LNCaP clone FGC (cell line): Measurements from ENCODE around the gene MAP3K14.

Experiments
- DNase-seq: peaks from one replicate; pipeline ENCODE4 v3.0.0-alpha.2; 2011; ENCODE audit warnings: low read depth
- H3K4me3 ChIP-seq: 2 replicates; pipeline ENCODE4 v1.5.1; 2011; ENCODE audit warnings: mild to moderate bottlenecking, low read depth, low read length, control low read depth
- TF ChIP-seq, protein P1 (sequence below): IDR thresholded peaks from 2 replicates; pipeline ENCODE4 v1.5.1; 2012; ENCODE audit warnings: mild to moderate bottlenecking; ENCODE audit not compliant: control insufficient read depth, insufficient read depth; ENCODE audit errors: extremely low read depth

The MAP3K14 gene

DNA sequence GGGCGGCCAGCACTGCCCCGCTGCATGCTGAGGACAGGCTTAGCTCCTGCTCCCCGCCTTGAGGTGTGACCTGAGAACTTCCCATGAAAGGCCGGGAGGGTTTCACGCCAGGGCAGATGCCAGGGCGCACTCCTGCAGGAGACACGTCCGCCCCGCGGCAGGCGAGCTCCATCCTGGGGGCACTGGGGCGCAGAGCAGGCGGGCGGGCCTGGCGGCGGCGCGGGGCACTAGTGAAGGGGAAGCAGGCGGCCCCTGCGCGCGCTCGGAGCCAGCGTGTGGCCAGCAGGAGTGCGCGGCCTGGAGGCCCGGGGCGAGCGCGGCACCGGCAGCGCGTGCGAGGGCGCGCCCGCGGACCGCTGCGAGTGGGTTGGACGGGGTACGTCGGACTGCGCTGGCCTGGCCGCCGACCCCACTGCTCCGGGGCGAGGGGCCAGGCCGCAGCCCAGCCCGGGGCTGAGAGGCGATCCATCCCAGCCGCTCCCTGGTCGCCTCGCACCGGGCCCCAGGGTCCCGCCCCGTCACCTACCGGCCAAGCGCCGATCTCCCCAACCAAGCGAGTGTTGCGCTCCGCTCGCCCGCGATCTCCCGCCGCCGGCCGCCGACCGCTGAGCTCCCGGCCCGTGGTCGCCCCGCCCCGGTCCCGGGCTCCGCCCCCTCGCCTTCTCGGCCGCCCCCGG lies at the start of gene MAP3K14:
Gene MAP3K14, minus strand, starts transcription at position 587 of the 677 bp plus-strand sequence. CDS start 26,275 bp downstream, outside the sequence.
- no peak for DNase-seq
- TF ChIP-seq, protein P1, sequence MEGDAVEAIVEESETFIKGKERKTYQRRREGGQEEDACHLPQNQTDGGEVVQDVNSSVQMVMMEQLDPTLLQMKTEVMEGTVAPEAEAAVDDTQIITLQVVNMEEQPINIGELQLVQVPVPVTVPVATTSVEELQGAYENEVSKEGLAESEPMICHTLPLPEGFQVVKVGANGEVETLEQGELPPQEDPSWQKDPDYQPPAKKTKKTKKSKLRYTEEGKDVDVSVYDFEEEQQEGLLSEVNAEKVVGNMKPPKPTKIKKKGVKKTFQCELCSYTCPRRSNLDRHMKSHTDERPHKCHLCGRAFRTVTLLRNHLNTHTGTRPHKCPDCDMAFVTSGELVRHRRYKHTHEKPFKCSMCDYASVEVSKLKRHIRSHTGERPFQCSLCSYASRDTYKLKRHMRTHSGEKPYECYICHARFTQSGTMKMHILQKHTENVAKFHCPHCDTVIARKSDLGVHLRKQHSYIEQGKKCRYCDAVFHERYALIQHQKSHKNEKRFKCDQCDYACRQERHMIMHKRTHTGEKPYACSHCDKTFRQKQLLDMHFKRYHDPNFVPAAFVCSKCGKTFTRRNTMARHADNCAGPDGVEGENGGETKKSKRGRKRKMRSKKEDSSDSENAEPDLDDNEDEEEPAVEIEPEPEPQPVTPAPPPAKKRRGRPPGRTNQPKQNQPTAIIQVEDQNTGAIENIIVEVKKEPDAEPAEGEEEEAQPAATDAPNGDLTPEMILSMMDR = peak; percentile 17; the same call in 1 of the 2 replicates
- peak within 1 kb of the TSS; percentile 79 for H3K4me3 ChIP-seq

DNA sequence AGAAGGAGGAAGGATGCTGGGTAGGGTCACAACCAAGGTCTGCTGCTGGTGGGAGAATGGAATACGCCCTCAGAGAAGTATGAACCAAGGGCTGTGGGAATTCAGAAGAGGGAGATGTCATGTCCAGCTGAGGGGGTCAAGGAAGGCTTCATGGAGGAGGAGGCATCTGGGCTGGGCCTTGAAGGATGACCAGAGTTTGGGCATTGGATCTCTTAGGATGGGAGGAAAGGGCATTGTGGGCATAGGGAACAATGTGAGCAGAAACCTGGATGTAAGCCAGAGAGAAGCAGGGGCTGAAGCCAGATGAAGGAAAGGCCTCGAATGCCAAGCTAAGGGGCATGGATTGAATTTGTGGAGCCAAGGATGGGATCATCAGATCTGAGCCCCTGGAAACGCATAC lies 49.2 kb upstream of the MAP3K14 start:
- TF ChIP-seq, protein P1 = no peak
- DNase-seq = no peak
- no peak overlapping the region for H3K4me3 ChIP-seq

DNA sequence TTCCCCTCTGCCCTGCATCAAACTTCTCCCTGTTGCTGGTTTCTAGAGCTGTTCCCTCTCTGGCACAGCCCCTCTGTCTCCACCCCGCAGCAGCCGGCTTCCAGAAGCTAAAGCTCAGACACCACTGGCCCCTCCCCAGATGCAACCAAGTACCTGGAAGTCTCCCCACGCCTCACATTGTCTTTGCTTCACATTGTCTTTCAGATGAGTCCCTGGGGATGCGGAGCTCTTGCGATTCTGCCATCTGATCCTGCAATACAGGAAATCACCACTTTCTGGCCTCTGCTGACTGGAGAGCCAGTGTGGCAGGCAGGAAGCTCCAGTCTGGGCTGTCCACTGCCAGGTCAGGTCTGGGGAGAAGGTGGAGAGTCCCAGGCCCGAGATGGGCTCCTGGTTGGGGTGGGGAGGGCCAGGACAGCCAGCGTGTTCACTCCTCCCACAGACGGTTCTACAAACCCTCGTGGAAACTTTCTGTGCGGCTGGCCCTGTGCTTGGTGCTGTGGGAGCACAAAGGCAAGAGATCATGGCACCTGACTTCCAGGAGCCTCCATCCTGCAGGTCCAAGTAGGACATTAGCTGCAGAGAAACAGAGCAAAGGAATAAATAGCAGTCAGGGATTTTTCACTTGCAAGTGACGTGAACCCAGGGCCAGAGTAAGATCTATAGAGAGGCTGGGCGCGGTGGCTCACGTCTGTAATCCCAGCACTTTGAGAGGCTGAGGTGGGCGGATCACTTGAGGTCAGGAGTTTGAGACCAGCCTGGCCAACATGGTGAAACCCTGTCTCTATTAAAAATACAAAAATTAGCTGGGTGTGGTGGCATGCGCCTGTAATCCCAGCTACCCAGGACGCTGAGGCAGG lies 47.9 kb upstream of the MAP3K14 start:
- TF ChIP-seq, protein P1 = no peak
- H3K4me3 ChIP-seq = no peak overlapping the region
- DNase-seq = no peak

DNA sequence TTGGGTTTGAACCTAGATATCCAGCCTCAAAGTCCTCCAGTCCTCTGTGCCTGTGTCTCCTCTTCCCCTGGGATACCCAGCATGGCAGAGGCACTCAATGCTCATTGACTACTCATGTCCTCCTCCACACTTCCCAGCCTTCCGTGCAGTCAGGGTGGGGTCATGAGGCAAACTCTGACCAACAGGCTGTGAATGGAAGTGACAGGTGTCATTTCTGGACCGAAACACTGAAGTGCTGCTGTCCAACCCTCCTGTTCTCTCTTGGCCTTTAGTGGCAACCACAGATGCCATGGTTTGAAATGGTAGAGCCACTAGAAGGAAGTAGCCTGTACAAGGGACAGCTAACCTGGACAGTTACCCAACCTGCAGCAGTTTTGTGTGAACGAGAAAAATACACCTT lies 46.7 kb upstream of the MAP3K14 start:
- DNase-seq = no peak
- H3K4me3 ChIP-seq = no peak overlapping the region
- TF ChIP-seq, protein P1 = no peak

DNA sequence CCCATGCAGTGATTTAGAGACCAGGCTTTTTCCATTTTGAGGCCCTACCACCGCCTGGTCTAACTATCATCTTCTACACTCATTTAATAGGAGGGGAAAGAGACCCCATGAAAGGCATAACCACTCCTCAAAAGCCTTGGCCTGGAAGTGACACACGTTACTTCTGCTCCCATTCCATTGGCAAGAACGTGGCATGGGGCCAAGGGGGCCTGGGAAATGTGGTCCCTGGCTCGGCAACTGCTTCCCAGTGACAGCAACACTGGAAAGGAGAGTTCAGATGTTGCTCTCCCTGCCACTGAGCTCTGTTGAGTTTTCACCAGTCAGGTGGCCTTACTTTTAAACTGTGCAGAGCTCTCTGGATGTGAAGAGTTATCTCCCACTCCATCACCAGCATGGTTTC lies 45.2 kb upstream of the MAP3K14 start:
- TF ChIP-seq, protein P1 = no peak
- no peak for DNase-seq
- H3K4me3 ChIP-seq = no peak overlapping the region

DNA sequence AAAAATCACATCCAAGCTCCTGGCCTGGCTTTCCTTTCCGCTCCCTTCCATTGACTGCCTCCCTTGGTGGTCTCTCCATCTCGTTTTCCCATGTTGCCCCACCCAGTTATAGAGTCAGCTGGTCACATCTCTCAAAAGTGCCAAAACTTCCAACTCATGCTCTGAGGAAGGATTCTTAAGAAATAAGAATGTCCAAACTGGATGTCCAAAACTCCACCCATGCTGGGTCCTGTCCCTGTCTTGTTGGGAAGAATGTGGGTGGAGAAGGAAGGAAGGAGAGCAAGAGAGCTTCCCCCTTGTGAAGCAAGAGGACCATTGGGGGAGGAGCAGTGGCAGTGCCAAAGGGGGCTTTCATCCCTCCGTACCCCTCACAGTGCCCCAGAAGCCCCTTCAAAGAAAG lies 44.6 kb upstream of the MAP3K14 start:
- DNase-seq = no peak
- H3K4me3 ChIP-seq = no peak overlapping the region
- TF ChIP-seq, protein P1 = no peak
